GM12801 (cell line): Measurements from ENCODE around the gene BPHL.

Experiments used
- TF ChIP-seq, protein P1 (sequence below): IDR thresholded peaks from one replicate; pipeline ENCODE4 v1.5.1; 2011; ENCODE audit warnings: control low read depth; ENCODE audit not compliant: insufficient read length; ENCODE audit errors: extremely low read depth

The BPHL gene

DNA sequence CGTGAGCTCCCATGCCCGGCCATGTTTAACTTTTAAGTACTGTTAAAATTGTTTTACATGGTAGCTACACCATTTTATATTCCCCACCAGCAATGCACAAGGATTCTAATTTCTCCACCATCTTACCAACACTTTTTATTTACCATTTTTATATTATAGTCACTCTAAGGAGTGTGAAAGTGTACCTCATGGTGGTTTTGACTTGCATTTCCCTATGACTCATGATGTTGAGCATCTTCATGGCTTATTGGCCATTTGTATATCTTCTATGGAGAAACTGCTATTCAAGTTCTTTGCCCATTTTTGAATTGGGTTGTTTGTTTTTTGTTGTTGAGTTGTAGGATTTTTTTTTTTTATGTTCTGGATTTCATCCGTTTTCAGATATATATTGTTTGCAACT, 15.6 kb upstream of the BPHL start:
- TF ChIP-seq, protein P1, sequence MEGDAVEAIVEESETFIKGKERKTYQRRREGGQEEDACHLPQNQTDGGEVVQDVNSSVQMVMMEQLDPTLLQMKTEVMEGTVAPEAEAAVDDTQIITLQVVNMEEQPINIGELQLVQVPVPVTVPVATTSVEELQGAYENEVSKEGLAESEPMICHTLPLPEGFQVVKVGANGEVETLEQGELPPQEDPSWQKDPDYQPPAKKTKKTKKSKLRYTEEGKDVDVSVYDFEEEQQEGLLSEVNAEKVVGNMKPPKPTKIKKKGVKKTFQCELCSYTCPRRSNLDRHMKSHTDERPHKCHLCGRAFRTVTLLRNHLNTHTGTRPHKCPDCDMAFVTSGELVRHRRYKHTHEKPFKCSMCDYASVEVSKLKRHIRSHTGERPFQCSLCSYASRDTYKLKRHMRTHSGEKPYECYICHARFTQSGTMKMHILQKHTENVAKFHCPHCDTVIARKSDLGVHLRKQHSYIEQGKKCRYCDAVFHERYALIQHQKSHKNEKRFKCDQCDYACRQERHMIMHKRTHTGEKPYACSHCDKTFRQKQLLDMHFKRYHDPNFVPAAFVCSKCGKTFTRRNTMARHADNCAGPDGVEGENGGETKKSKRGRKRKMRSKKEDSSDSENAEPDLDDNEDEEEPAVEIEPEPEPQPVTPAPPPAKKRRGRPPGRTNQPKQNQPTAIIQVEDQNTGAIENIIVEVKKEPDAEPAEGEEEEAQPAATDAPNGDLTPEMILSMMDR, result no peak

DNA sequence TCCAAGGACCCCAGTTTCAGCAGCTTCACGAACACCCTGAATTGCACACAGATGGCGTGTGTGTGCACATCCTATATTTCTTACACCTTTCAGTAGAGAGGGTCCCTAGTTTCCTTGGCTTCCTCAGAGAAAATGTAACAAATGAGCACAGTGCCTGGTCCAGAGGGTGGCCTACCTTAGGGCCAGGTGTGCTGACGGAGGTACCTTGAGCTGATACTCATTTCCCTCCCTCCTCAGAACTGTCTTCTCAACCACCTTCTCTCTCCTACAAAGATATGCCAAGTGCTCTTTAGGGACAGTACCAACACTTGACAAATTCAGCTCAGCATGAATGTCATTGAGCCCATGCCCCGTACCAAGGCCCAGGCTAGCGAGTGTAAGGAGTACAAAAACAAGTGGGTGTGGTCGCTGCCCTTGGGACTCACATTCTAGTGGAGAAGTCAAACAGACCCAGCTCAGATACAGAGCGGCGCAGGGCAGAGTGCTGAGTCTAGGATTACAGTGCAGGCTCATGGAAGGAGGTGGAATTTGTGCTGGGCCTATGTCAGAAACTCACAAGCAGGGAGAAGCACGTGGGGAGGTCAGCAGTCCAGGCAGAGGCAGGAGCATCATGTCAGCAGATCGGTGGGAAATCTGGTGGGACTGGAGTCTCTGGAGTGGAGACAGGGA, 9.6 kb upstream of the BPHL start:
- TF ChIP-seq, protein P1, result no peak

DNA sequence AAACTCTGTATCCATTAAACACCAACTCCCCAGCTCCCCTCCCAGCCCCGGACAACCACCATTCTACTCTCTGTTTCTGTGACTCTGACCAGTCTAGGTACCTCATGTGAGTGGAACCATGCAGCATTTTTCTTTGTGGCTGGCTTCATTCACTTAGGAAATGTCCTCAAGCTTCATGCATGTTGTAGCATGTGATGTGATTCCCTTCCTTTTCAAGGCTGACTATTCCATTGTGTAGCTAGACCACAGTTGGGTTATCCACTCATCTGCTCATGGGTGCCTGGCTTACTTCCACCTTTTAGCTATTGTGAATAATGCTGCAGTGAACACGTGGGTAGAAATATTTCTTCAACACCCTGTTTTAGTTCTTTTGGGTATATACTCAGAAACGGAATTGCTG, 8.8 kb upstream of the BPHL start:
- TF ChIP-seq, protein P1, result no peak

DNA sequence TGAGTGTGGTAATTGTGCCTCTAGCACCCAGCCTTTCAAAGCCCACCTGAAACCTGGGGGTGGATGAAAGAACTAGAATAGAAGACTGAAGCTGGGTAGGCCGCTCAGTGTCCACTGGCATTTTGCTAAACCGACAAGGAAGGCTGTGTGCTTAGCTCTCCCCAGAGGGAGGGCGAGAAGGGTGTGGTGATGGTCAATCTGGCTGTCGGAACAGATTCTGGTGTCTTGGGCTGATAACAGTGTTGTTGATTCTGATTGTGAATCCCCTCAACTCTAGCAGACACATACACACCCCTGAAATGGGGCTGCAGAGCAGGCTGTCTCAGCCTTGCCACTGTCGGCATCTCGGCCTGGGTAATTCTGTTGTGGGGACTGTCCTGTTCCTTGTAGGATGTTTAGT, 4.1 kb upstream of the BPHL start:
- TF ChIP-seq, protein P1, result no peak

DNA sequence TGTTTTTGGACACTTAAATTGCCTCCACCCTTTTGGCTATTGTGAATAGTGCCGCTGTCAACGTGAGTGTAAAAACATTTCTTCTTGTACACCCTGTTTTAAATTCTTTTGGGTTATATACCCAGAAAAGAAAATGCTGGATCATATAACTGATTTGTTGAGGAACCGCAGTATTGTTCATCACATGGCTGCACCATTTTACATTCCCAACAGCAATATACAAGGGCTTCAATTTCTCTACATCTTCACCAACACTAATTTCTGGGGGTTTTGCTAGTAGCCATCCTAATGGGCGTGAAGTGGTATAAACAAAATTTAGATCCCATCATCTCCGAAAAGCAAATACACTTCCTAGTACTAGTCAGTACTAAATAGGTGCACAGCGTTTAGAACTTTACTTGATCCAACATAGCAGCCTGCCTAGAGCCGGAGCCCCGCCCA, 579 bp upstream of the BPHL start:
- TF ChIP-seq, protein P1, result no peak

DNA sequence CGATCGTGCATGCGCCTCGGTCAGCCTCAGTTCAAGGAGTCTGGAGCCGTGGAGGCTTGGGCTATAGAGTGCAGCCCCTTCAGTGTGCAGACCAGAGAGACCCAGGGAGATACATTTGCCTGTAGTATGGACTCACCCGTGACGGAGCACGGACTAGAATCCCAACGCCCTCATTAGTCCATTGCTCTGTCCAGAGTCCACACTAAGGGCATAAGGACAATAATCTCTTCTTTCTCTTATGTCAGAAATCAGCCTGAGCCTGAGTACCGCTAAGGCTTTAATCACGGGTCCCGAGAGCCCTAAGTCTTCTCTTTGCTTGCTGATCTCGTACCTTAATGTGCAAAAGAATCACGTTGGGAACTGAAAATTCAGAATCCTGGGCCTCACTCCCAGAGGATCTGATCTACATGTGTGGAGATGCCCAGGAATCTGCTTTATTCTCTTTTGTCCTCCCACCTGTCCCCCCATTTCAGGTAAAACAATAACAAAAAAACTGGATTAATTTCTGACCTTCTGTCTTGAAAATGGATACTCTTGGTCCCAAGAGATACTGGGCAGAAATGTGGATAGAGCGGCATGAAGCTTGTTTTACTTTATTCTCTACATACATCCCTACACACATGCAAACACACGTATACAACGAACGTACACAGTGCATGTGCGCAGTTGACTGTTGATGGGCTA, 671 bp downstream of the BPHL start:
- TF ChIP-seq, protein P1, result no peak

DNA sequence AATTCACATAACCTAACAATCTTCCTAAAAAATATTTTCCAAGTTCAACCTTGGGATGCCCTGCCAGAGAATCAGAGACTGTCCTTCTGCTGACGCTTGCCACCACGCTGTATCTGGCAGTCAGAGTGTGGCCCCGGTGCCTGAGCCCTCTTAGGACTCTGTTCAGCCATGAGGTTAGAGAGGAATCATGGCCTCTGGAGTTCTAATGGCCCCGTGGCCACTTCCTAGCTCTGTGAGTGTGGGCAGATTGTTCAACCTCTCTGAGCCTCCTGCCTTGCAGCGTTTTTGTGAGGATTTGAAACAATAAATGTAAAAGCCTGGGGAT, 2.2 kb downstream of the BPHL start:
- TF ChIP-seq, protein P1, result no peak
